ENCODE results near the gene SOST.

DNA sequence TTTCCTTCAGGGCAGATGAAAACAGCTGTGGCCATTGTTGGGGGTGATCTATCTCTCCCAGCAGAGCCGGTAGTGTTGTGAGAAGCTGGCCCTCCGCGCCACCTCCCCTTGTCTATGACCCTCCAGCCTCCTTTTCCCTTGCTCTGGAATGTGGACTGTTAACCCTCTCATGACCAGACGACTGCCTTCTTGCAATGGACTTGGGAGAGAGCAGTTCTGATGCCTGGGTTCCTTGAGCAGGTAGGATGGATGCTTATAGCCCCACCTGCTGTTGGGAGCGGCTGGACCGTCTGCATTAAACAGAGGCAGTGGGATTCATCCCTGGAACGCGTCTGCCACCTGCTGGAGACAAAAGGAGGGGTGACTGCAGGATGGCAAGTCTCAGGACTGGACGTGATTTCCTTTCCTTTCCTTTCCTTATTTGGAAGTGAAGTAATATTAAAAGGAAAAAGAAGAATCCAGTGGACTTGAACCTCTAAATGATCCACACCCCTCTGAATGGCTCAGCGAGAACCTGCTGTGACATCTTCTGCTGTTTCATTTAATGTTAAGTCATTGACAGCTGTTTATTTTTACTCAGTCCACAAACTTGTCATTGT is 1.8 kb upstream of the SOST start:
- TF ChIP-seq, protein P1, sequence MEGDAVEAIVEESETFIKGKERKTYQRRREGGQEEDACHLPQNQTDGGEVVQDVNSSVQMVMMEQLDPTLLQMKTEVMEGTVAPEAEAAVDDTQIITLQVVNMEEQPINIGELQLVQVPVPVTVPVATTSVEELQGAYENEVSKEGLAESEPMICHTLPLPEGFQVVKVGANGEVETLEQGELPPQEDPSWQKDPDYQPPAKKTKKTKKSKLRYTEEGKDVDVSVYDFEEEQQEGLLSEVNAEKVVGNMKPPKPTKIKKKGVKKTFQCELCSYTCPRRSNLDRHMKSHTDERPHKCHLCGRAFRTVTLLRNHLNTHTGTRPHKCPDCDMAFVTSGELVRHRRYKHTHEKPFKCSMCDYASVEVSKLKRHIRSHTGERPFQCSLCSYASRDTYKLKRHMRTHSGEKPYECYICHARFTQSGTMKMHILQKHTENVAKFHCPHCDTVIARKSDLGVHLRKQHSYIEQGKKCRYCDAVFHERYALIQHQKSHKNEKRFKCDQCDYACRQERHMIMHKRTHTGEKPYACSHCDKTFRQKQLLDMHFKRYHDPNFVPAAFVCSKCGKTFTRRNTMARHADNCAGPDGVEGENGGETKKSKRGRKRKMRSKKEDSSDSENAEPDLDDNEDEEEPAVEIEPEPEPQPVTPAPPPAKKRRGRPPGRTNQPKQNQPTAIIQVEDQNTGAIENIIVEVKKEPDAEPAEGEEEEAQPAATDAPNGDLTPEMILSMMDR (tag by site-specific recombination; IDR thresholded peaks at IDR 0.05), result peak; percentile 100
- TF ChIP-seq OVOL3 (tag by site-specific recombination; IDR thresholded peaks at IDR 0.05), result no peak
